GM12878 (cell line): Measurements from ENCODE around the gene PHC2.

Source experiments
- CTCF ChIP-seq, 3 experiments: IDR thresholded peaks in 2 of 3; conservative IDR thresholded peaks in 1 of 3; 2 replicates each; pipeline ENCODE4 v1.5.1; 2011; ENCODE audit warnings: low read depth in 3 of 3, low read length in 3 of 3, mild to moderate bottlenecking in 3 of 3, control low read depth in 2 of 3, moderate library complexity in 2 of 3, inconsistent platforms in 1 of 3, mixed read lengths in 1 of 3; ENCODE audit not compliant: control insufficient read depth in 2 of 3, insufficient read depth in 1 of 3; ENCODE audit errors: extremely low read depth in 1 of 3
- E2F4 ChIP-seq: IDR thresholded peaks from 2 replicates; pipeline ENCODE4 v1.6.1; 2012; ENCODE audit warnings: low read depth, low read length, improper control_type of control experiment
- EGR1 ChIP-seq, 2 experiments: IDR thresholded peaks; 1 replicate in 1 of 2; 2 replicates in 1 of 2; pipeline ENCODE4 v1.6.1; 2011 to 2012; ENCODE audit warnings: low read depth in 2 of 2, low read length in 2 of 2, borderline replicate concordance in 1 of 2, mild to moderate bottlenecking in 1 of 2, moderate library complexity in 1 of 2
- MYB ChIP-seq: fragments of 150-350 bp; IDR thresholded peaks from 2 replicates; pipeline ENCODE4 v1.6.1; 2014; ENCODE audit warnings: mild to moderate bottlenecking, low read depth, low read length, borderline replicate concordance
- SMC3 ChIP-seq: IDR thresholded peaks from 2 replicates; pipeline ENCODE4 v1.6.1; 2011; ENCODE audit warnings: low read length, improper control_type of control experiment, borderline replicate concordance
- TBL1XR1 ChIP-seq: IDR thresholded peaks from 2 replicates; pipeline ENCODE4 v1.6.1; 2012; ENCODE audit warnings: low read depth, low read length, improper control_type of control experiment
- ZNF24 ChIP-seq: fragments of 450-650 bp; IDR thresholded peaks from 2 replicates; pipeline ENCODE4 v1.6.1; 2017; ENCODE audit warnings: antibody characterized with exemption, mild to moderate bottlenecking

- TF ChIP-seq SMC3 (no peak), TBL1XR1 (no peak), EGR1 (IDR thresholded peaks at IDR 0.05; ENCODE audit: borderline replicate concordance in 1 of 2, low read depth in 2 of 2, low read length in 2 of 2) (no peak), MYB (no peak), ZNF24 (no peak), E2F4 (no peak), CTCF (IDR thresholded peaks at IDR 0.05 in 2 of 3, conservative IDR thresholded peaks at IDR 0.05 in 1 of 3; ENCODE audit: control insufficient read depth in 2 of 3, extremely low read depth in 1 of 3, insufficient read depth in 1 of 3, low read depth in 3 of 3, low read length in 3 of 3) (no peak)
Measured at GRCh38 chr1:33377013-33377412, 53.9 kb downstream of the PHC2 start.
